Activated CD8-positive, alpha-beta memory T cell treated with anti-CD3 and anti-CD28 coated beads, Interleukin-2, amount 10 ng/mL, durations not matched to agents 7 days and 5 days (primary cell): ENCODE data around the gene EPB41L4B. TPM values are rescaled to one million over a fixed set of nuclear protein-coding genes. Genes with fewer than 3 reads are reported as not detected.

ENCODE experiments used
- ATAC-seq: fragments of 150-1000 bp; cut with Tn5 transposase; one replicate; pipeline ENCODE4 v1.10.0; 2021; ENCODE audit warnings: moderate library complexity
- CTCF ChIA-PET: fragments of 350-600 bp; sonication (Branson Sonifier 250); formaldehyde crosslinking; loops from one replicate; lab custom pipeline; 2021; ENCODE audit warnings: antibody characterized with exemption; lab: Charles Lee
- DNase-seq: peaks from one replicate; pipeline ENCODE4 v3.0.0-alpha.2; 2020
- H3K27ac Mint-ChIP-seq: one replicate; pipeline ENCODE4 v1.8.0; 2021; ENCODE audit warnings: mild to moderate bottlenecking, mixed read lengths
- H3K27me3 Mint-ChIP-seq: one replicate; pipeline ENCODE4 v1.8.0; 2021; ENCODE audit warnings: mixed read lengths
- H3K36me3 Mint-ChIP-seq: one replicate; pipeline ENCODE4 v1.8.0; 2021; ENCODE audit warnings: mild to moderate bottlenecking, mixed read lengths
- H3K4me1 Mint-ChIP-seq: one replicate; pipeline ENCODE4 v1.8.0; 2021; ENCODE audit warnings: mixed read lengths
- H3K4me3 Mint-ChIP-seq: one replicate; pipeline ENCODE4 v1.8.0; 2021; ENCODE audit warnings: mild to moderate bottlenecking, moderate library complexity, mixed read lengths
- H3K9me3 Mint-ChIP-seq: one replicate; pipeline ENCODE4 v1.8.0; 2022; ENCODE audit warnings: low read depth, mixed read lengths
- total RNA-seq, 2 experiments: library from RNA; stranded (reverse); gene quantifications; one replicate each; pipeline ENCODE4 v1.2.3, GENCODE V29; 2021

Gene EPB41L4B
- total RNA-seq, 2 experiments from 2014 or later: 0.23 to 1.0 TPM

DNA sequence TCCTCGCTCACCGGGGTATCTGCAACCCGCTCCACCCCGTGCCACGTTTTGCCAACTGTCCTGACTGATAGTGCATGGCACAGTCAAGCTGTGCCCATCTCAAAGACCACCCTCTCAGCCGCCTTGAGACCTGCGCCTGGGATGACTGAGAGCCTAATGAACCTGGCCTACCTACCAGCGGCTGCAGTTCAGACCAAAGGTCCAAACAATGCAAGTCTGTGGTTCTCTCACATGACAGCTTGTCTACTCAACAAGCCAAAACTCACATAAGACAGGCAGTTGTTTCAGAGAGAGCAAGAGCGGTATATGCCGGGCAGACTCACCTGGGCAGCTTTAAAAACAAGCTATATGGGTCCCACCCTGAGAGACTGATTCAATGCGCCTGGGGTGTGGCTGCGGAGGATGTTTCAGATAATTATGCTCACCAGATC is 70.5 kb downstream of the EPB41L4B start:
- Mint-ChIP-seq H3K27ac (no peak overlapping the region), H3K4me1 (no peaks in the 10 kb centered on the region), H3K36me3 (no peaks in the 10 kb centered on the region), H3K4me3 (no peak overlapping the region), H3K27me3 (peaks cover 12% of the 10 kb centered on the region), H3K9me3 (no peaks in the 10 kb centered on the region)
- ATAC-seq (no peak), DNase-seq (no peak)
- CTCF ChIA-PET: interaction anchor here (0.8 kb wide), 1 partner anchor 161 kb away, joined by 4 read pairs; no protein-coding TSS in a partner anchor

DNA sequence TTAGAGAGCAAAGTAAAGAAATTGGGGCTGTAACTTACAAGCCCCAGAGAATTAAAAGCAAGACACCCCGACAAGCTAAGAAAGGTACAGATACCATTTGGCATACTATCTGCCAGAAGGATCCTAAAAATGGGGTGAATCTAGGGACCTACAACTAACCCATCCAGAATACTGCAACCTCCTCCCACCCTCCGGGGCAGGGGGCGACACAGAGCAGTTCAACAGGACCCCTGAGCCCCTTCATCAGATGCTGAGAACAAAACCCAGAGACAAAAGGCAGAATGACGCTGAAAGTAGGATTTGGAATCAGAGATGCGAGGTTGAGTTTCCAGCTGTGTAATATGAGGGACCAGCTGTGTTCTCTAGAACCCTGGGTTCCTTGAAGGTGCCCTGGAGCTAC is 71.2 kb downstream of the EPB41L4B start:
- H3K36me3 Mint-ChIP-seq: no peaks in the 10 kb centered on the region
- ATAC-seq (no peak), DNase-seq (no peak)
- no peak overlapping the region for H3K4me3 Mint-ChIP-seq
- no peaks in the 10 kb centered on the region for H3K9me3 Mint-ChIP-seq
- H3K27me3 Mint-ChIP-seq: peaks cover 19% of the 10 kb centered on the region
- H3K27ac Mint-ChIP-seq: no peak overlapping the region
- no peaks in the 10 kb centered on the region for H3K4me1 Mint-ChIP-seq
- CTCF ChIA-PET: no interaction called here

DNA sequence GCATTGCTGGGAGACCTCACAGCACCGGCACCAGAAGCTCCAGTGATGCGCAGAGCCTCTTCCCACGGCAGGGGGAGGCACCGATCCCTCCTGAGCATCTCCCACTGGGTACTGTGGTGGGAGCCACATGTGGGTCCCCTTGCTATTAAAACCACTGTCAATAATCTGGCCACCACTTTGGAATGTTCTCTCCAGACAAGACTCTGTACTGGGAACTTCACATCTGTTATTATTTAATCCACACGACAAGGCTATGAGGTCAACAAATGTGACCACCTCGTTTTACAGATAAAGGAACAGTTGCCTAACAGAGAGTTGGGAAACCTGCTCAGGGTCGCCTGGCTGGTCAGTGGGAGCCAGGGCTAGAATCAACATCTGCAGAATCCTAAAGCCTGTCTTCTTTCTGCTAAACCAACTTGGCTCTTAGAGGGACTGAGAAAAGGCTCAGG is 72.7 kb downstream of the EPB41L4B start:
- Mint-ChIP-seq H3K9me3 (no peaks in the 10 kb centered on the region), H3K27me3 (peaks cover 30% of the 10 kb centered on the region), H3K27ac (no peak overlapping the region), H3K4me3 (no peak overlapping the region), H3K36me3 (no peaks in the 10 kb centered on the region), H3K4me1 (no peaks in the 10 kb centered on the region)
- DNase-seq (no peak), ATAC-seq (no peak)
- CTCF ChIA-PET: no interaction called here

DNA sequence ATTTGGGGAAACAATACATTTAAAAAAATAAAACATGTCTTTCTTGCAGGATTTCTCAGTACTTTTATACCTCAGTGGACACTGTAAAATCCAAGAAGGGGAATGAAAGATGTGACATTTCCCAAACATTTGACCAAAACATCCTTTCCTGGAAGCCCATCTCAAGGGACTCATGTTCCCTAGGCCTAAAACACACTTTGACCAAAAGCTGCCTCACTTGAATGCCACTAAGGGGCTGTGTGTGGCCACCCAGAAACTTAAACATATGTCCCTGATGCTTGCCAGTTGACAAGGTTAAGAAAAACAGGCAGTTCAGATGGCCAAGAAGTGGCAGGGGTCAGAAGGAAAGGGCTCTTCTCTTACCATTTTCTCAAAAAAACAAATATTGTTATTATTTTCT is 73.6 kb downstream of the EPB41L4B start:
- no peak for DNase-seq
- Mint-ChIP-seq H3K4me3 (no peak overlapping the region), H3K36me3 (no peaks in the 10 kb centered on the region), H3K27me3 (peaks cover 31% of the 10 kb centered on the region), H3K9me3 (no peaks in the 10 kb centered on the region), H3K4me1 (no peaks in the 10 kb centered on the region), H3K27ac (no peak overlapping the region)
- CTCF ChIA-PET: no interaction called here
- ATAC-seq: no peak

DNA sequence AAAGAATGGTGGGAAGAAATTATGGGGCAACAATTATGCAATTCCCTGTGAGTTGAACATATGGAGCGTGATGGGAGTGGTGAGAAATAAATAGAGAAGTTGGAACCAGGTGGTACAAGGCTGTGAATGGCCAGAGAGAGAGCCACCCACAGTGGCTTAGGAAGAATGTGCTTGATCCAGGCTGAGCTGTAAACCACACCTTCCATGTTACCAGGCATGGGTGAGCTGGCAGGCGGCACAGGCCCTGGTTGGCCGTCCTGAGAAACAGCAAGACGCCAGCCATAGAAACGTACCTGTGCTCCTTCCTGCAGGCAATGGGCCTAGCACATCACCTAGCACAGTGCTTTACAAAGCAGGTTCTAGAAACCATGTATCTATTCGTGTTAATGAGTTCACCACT is 74.3 kb downstream of the EPB41L4B start:
- Mint-ChIP-seq H3K36me3 (no peaks in the 10 kb centered on the region), H3K4me1 (no peaks in the 10 kb centered on the region), H3K27ac (no peak overlapping the region), H3K4me3 (no peak overlapping the region), H3K9me3 (no peaks in the 10 kb centered on the region), H3K27me3 (peaks cover 36% of the 10 kb centered on the region)
- ATAC-seq (no peak), DNase-seq (no peak)
- CTCF ChIA-PET: no interaction called here

DNA sequence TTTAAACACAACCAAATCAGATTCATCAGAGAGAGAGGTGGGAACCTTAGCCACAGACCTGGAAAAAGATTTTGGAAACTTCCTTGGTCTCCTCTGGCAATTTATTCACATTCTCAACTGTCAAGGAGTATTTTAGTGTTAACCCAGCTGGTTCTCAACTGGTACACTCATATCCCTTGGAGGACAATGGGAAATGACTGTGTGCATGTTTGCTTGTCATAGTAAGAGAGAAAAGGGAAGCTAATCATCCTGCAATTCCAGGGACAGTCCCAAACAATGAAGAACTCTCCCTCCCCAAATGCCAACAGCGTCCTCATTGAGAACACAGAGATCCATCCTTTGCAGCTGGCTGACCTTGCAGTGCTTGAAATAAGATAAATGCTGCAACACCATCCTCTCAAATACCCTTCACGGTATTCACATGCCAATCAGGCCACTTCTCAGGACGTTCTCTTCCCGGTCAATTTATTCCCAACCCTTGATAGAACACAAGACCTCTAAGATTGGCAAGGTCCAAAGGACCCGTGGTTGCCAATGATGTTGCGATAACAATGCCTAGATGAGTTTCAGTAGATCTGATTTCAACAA is 75.5 kb downstream of the EPB41L4B start:
- DNase-seq (no peak), ATAC-seq (no peak)
- Mint-ChIP-seq H3K27ac (no peak overlapping the region), H3K36me3 (no peaks in the 10 kb centered on the region), H3K4me1 (no peaks in the 10 kb centered on the region), H3K27me3 (peaks cover 41% of the 10 kb centered on the region), H3K4me3 (no peak overlapping the region), H3K9me3 (no peaks in the 10 kb centered on the region)
- CTCF ChIA-PET: interaction anchor here (0.9 to 1.1 kb wide), 4 partner anchors 9 to 230 kb away, joined by 3 read pairs; no protein-coding TSS in a partner anchor

DNA sequence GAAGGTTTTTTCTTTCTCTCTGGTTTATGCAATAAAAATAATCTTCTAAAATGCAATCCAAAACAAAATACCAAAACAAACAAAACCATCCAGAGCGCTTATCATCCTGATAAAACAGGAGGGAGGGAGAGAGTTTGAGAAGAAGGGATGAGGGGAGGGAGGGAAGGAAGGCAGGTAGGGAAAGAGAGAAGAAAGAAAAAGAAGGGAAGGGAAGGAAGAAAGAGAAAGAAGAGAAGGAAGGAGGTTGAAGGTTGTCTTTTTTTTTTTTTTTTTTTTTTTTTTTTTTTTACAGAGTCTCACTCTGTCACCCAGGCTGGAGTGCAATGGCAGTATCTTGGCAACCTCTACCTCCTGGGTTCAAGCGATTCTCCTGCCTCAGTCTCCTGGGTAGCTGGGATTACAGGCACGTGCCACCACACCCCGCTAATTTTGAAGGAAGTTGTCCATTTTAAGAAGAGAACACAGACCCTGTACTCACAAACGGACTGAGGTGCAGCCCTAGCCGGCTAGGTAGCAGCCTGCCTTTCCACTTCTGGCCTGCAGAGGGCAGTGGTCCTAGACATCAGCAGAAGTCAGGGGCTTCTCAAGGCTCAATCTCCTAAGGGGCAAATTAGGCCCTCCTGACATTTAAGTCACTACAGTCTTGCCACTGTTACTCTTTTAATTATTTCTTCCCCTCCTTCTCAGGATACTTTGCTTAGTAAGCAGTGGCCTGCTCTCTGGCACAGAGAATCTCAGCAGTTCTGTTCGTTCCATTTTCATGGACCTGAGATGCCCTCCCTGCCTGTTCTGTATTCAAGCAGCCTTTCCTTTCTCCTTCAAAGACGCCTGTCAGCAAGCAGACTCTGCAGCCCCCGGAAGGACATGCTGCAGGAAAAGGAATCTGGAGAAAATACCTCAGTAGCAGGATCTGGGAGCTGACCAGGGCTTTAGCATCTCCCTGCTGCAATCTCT is 76.4 kb downstream of the EPB41L4B start:
- H3K4me1 Mint-ChIP-seq: no peaks in the 10 kb centered on the region
- no peak overlapping the region for H3K27ac Mint-ChIP-seq
- CTCF ChIA-PET: interaction anchor here (0.7 to 1.1 kb wide), 6 partner anchors 8 to 227 kb away, joined by 3 read pairs; no protein-coding TSS in a partner anchor
- H3K27me3 Mint-ChIP-seq: peaks cover 47% of the 10 kb centered on the region
- no peaks in the 10 kb centered on the region for H3K36me3 Mint-ChIP-seq
- peak; percentile 86 for ATAC-seq
- DNase-seq: peak; percentile 78
- no peak overlapping the region for H3K4me3 Mint-ChIP-seq
- H3K9me3 Mint-ChIP-seq: no peaks in the 10 kb centered on the region

DNA sequence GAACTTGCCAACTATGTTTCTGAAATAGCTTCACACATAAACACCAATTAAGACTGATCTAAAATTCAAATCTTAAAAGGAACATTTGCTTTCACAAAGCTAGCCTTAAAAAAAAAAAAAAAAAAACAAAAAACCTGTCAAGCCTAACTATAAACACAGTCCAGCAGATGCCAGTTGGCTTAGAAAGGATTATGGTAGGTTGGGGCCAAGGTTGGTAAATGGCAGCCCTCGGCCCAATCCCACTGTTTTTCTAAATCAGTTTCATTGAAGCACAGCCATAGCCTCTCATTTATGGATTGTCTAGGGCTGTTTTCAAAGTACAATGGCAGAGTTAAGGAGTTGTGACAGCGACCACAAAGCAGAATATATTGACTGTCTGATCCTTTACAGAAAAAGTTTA is 78.1 kb downstream of the EPB41L4B start:
- Mint-ChIP-seq H3K4me3 (no peak overlapping the region), H3K4me1 (no peaks in the 10 kb centered on the region), H3K27ac (no peak overlapping the region), H3K9me3 (no peaks in the 10 kb centered on the region), H3K27me3 (peaks cover 54% of the 10 kb centered on the region), H3K36me3 (no peaks in the 10 kb centered on the region)
- DNase-seq (no peak), ATAC-seq (no peak)
- CTCF ChIA-PET: interaction anchor here (0.7 to 1.0 kb wide), 3 partner anchors 166 to 227 kb away, joined by 3 read pairs; no protein-coding TSS in a partner anchor

DNA sequence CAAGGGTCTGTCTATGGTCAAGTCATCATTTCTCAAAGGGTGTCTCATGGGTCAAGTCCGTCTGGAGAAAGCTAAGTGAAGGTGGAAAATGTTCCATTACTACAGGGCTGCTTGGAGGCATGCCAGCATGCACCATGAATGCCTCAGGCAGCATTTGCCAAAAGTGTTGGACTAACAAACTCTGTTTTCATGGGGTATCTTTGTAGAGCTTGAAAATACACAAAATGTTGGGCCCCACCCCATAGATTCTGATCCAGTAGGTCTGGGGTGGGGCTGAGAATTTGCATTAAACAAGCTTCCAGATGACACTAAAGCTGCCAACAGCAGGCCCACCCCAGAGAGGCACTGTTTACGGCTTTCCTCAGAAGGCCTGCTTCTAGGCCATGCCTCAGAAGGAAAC is 78.8 kb downstream of the EPB41L4B start:
- CTCF ChIA-PET: no interaction called here
- no peaks in the 10 kb centered on the region for H3K9me3 Mint-ChIP-seq
- H3K27ac Mint-ChIP-seq: no peak overlapping the region
- H3K4me3 Mint-ChIP-seq: no peak overlapping the region
- ATAC-seq (no peak), DNase-seq (no peak)
- H3K4me1 Mint-ChIP-seq: no peaks in the 10 kb centered on the region
- peaks cover 60% of the 10 kb centered on the region for H3K27me3 Mint-ChIP-seq
- no peaks in the 10 kb centered on the region for H3K36me3 Mint-ChIP-seq

DNA sequence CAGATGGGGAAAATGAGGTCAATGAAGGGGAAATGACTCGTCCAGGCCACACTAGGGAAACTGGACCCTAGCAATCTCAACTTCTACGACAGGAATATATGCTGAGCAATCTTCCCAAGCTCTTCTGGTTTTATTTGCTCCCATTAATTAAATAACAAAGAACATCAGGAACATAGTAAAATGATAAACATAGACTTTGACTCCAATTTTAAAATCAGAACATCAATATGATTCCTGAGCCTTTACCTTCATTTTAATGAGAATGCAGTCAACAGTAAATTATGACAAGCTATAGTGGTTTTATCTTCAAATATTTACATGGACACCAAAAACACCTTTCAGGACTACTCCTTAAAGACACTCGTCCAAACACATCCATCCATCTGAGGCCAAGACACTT is 79.7 kb downstream of the EPB41L4B start:
- H3K27me3 Mint-ChIP-seq: peaks cover 64% of the 10 kb centered on the region
- no peaks in the 10 kb centered on the region for H3K4me1 Mint-ChIP-seq
- H3K9me3 Mint-ChIP-seq: no peaks in the 10 kb centered on the region
- CTCF ChIA-PET: no interaction called here
- H3K4me3 Mint-ChIP-seq: no peak overlapping the region
- H3K36me3 Mint-ChIP-seq: no peaks in the 10 kb centered on the region
- H3K27ac Mint-ChIP-seq: no peak overlapping the region
- no peak for DNase-seq
- ATAC-seq: no peak

DNA sequence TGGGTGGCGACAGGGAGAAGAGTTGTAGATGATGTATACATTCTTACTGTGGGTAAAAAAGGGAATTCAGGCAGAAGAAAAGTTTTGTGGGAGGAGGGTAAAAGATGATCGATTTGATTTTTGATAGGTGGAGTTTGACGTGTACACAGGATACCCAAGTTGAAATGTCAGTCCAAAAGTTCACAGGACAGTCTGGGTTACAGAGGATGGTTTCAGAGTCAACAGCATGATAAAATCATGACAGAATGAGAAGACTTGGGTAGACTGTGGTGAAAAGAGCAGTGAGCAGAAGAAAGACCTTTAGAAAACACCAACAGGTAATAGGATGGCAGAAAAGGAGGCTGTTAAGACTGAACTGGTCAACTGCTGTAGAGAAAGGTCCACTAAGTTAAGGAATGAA is 81.6 kb downstream of the EPB41L4B start:
- no peak for ATAC-seq
- no peak overlapping the region for H3K4me3 Mint-ChIP-seq

DNA sequence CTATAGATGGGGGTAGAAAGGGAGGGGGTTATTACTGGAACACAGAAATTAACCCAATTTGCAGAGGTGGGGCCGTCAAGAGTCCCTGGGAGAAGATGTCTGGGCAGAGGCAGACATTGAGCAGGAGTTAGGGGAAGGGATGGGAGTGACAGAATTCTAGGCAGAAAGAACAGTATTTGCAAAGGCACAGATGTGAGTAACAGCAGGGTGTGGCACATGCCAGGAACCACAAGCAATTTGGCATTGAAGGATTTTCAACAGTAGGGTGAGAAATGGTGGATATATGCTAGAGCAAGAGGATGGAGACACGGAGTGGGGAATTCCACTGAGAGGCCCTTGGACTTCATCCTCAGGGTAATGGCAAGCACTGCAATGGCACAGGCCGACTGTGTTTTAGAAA is 82.2 kb downstream of the EPB41L4B start:
- no peak overlapping the region for H3K4me3 Mint-ChIP-seq
- CTCF ChIA-PET: no interaction called here
- no peaks in the 10 kb centered on the region for H3K4me1 Mint-ChIP-seq
- no peaks in the 10 kb centered on the region for H3K36me3 Mint-ChIP-seq
- peaks cover 53% of the 10 kb centered on the region for H3K27me3 Mint-ChIP-seq
- no peaks in the 10 kb centered on the region for H3K9me3 Mint-ChIP-seq
- H3K27ac Mint-ChIP-seq: no peak overlapping the region
- no peak for ATAC-seq
- no peak for DNase-seq

More for the DNA sequence above, 81.6 kb downstream of the EPB41L4B start:
- CTCF ChIA-PET: no interaction called here
- Mint-ChIP-seq H3K4me1 (no peaks in the 10 kb centered on the region), H3K27ac (no peak overlapping the region), H3K27me3 (peaks cover 54% of the 10 kb centered on the region), H3K9me3 (no peaks in the 10 kb centered on the region), H3K36me3 (no peaks in the 10 kb centered on the region)
- no peak for DNase-seq

DNA sequence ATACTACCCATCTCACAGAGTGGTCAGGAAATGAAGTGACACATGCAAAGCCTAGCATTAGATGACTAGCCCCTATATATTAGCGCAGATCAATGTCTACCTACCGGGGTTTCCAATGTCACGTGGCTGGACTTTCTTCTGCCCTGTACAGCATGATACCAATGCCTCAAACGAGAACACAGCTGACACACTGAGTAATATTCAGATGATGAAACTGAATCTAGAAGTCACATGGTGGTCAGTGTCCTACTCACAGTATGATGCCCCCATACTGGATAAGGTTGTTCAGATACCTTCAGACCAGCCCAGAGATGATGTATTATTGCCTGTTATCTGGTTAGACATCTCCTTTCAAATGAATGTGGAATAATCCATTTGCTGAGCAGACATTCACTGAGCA is 82.7 kb downstream of the EPB41L4B start:
- Mint-ChIP-seq H3K27ac (no peak overlapping the region), H3K4me3 (no peak overlapping the region), H3K4me1 (no peaks in the 10 kb centered on the region), H3K9me3 (no peaks in the 10 kb centered on the region), H3K27me3 (peaks cover 49% of the 10 kb centered on the region), H3K36me3 (no peaks in the 10 kb centered on the region)
- DNase-seq (no peak), ATAC-seq (no peak)
- CTCF ChIA-PET: no interaction called here
